Subcutaneous adipose tissue (tissue), 4 donors: ENCODE measurements around the gene HELB. TPM values are rescaled to one million over a fixed set of nuclear protein-coding genes. Genes with fewer than 3 reads are reported as not detected.

Experiments
- CTCF ChIP-seq: fragments of 450-650 bp; IDR thresholded peaks from one replicate; pipeline ENCODE4 v1.5.1; 2016; ENCODE audit warnings: low read depth, mild to moderate bottlenecking, control low read depth, antibody characterized with exemption, moderate library complexity
- total RNA-seq, 4 donors: library from RNA; depleted of rRNA; stranded (reverse); fragments of >200 nt; gene quantifications; one replicate each; pipeline ENCODE4 v1.1.0, GENCODE V29; 2016

Gene HELB
- total RNA-seq, 4 donors from 2014 or later: 4.0 to 7.5 (median 6.1) TPM

- TF ChIP-seq CTCF: no peak
Measured at GRCh38 chr12:66321435-66321834, 19.1 kb downstream of the HELB start.

GRCh38 chr12:66323017-66323416 is 20.7 kb downstream of the HELB start:
- no peak for TF ChIP-seq CTCF

GRCh38 chr12:66329941-66330340 is 27.6 kb downstream of the HELB start:
- TF ChIP-seq CTCF: no peak

- TF ChIP-seq CTCF: no peak
Measured at GRCh38 chr12:66331016-66331415, 28.7 kb downstream of the HELB start.

GRCh38 chr12:66331814-66332213 is 29.5 kb downstream of the HELB start:
- no peak for TF ChIP-seq CTCF

GRCh38 chr12:66335746-66336145 is 33.5 kb downstream of the HELB start:
- no peak for TF ChIP-seq CTCF

- no peak for TF ChIP-seq CTCF
Measured at GRCh38 chr12:66337381-66338010, 35.2 kb downstream of the HELB start.
